ENCODE data around the gene C14orf119. TPM values are rescaled to one million over a fixed set of nuclear protein-coding genes. Genes with fewer than 3 reads are reported as not detected.
A peak's percentile ranks its signal among the peaks of the same experiment; 100 is the strongest.

Gene C14orf119
- total RNA-seq, 1 experiment from 2014 or later, result 22.8 TPM

DNA sequence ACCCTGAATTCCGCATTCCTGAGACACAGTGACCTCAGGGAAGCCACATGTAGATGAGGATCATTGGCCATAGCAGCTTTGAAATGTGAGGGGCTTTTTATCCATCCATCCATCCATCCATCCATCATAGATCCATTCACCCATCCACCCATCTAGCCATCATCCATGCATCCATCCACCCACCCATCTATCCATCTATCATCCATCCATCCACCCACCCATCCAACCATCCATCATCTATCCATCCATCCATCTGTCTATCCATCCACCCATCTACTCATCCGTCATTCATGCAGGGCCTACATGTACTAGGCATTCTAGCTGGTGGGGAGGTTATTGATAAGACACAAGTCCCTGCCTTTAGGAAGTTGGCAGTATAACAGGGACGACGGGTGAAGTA, 51.7 kb downstream of the C14orf119 start:
- Histone ChIP-seq H3K9me3 (no peaks in the 10 kb centered on the region), H3K27me3 (no peaks in the 10 kb centered on the region), H3K36me3 (no peaks in the 10 kb centered on the region), H3K4me3 (no peak overlapping the region)
- no peak for DNase-seq

DNA sequence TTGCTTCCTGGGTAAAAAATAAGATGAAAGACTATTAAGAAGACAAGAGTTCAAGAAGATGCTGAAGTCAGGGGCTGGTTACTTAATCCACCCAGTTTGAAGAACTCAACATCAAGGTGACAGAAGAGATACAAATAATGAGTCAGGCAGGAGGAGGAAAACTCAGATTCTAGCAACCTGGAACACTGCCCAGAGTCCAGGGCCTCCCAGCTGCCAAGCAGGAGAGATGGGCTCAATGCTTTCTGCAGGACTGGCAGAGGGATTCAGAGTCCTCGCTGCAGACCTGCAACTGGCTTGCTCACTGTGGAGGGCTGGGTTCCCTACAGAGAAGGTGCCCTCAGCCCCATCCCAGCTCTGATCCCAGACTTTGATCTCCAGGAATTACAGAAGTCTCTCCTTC, 52.4 kb downstream of the C14orf119 start:
- Histone ChIP-seq H3K4me3 (no peak overlapping the region), H3K9me3 (no peaks in the 10 kb centered on the region), H3K27me3 (no peaks in the 10 kb centered on the region), H3K36me3 (no peaks in the 10 kb centered on the region)
- DNase-seq, result peak; percentile 35

DNA sequence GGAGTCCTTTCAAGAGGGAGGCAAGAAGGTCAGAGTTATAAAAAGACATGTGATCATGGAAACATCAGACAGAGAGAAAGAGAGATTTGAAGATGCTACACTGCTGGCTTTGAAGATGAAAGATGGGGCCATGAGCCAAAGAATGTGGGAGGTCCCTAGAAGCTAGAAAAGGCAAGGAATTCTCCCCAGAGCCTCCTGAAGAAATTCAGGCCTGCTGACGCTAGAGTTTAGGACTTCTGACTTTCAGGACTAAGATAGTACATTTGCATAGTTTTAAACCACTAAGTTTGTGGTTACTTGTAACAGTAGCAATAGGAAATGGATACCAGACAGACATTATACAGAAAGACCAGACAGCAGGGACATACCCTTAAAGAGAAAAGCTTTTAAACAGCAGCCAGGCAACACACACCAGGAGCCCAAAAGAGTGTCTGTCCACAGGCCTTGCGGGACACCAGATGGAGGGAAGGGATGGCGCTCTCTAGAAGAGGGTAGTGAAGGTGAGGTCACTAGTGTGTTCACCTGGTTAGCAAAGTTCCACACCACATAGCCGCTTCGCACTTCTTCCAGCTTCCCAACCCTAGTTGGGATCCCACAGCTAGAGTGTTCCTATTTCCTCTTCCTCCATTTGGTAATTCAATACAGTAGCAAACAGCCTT, 53.4 kb downstream of the C14orf119 start:
- Histone ChIP-seq H3K4me3 (no peak overlapping the region), H3K27me3 (no peaks in the 10 kb centered on the region), H3K36me3 (no peaks in the 10 kb centered on the region), H3K9me3 (no peaks in the 10 kb centered on the region)
- DNase-seq, result no peak

DNA sequence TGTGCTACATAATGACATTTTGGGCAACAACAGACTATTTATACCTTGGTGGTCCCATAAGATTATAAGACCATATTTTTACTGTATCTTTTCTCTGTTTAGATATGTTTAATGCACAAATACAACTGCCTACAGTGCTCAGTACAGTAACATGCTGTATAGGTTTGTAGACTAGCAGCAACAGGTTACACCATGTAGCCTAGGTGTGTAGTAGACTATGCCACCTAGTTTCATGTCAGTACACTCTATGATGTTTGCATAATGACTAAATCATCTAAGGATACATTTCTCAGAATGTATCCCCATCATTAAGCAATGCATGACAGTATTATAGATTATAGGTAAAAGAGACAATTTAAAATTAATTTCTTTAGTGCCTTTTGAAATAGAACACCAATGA, 54.4 kb downstream of the C14orf119 start:
- H3K9me3 ChIP-seq, result no peaks in the 10 kb centered on the region
- no peak for DNase-seq
- H3K36me3 ChIP-seq, result no peaks in the 10 kb centered on the region
- no peaks in the 10 kb centered on the region for H3K27me3 ChIP-seq
- no peak overlapping the region for H3K4me3 ChIP-seq

Other genes with a start within 250 kb of the C14orf119 start
- gene LRP10, start 223.8 kb upstream of the C14orf119 start, total RNA-seq (2014; rRNA removed; shearing (Covaris generic); ENCODE audit: low replicate concordance), result 6.4 and 21.9 TPM in 2 replicates
- gene REM2, start 212.3 kb upstream of the C14orf119 start, total RNA-seq (2014; rRNA removed; shearing (Covaris generic); ENCODE audit: low replicate concordance), result not detected in 2 replicates
- 25.4 and 27.8 TPM in 2 replicates for gene RBM23, start 176.4 kb upstream of the C14orf119 start, total RNA-seq (2014; rRNA removed; shearing (Covaris generic); ENCODE audit: low replicate concordance)
- 99.2 and 100 TPM in 2 replicates for gene PRMT5, start 166.1 kb upstream of the C14orf119 start, total RNA-seq (2014; rRNA removed; shearing (Covaris generic); ENCODE audit: low replicate concordance)
- gene HAUS4, start 138.4 kb upstream of the C14orf119 start, total RNA-seq (2014; rRNA removed; shearing (Covaris generic); ENCODE audit: low replicate concordance), result 41.3 and 76.1 TPM in 2 replicates
- gene AJUBA, start 113.0 kb upstream of the C14orf119 start, total RNA-seq (2014; rRNA removed; shearing (Covaris generic); ENCODE audit: low replicate concordance), result 60.8 and 69.6 TPM in 2 replicates
- 3.7 and 12.3 TPM in 2 replicates for gene C14orf93, start 85.4 kb upstream of the C14orf119 start, total RNA-seq (2014; rRNA removed; shearing (Covaris generic); ENCODE audit: low replicate concordance)
- 170 and 273 TPM in 2 replicates for gene PSMB5, start 60.6 kb upstream of the C14orf119 start, total RNA-seq (2014; rRNA removed; shearing (Covaris generic); ENCODE audit: low replicate concordance)
- gene PSMB11, start 53.3 kb upstream of the C14orf119 start, total RNA-seq (2014; rRNA removed; shearing (Covaris generic); ENCODE audit: low replicate concordance), result not detected in 2 replicates
- gene CDH24, start 38.0 kb upstream of the C14orf119 start, total RNA-seq (2014; rRNA removed; shearing (Covaris generic); ENCODE audit: low replicate concordance), result 1.4 and 1.9 TPM in 2 replicates
- gene ACIN1, start 369 bp upstream of the C14orf119 start, total RNA-seq (2014; rRNA removed; shearing (Covaris generic); ENCODE audit: low replicate concordance), result 39.7 and 52.2 TPM in 2 replicates
- gene CIROP, start 9.5 kb downstream of the C14orf119 start, total RNA-seq (2014; rRNA removed; shearing (Covaris generic); ENCODE audit: low replicate concordance), result not detected in 2 replicates
- not detected in 2 replicates for gene CEBPE, start 23.8 kb downstream of the C14orf119 start, total RNA-seq (2014; rRNA removed; shearing (Covaris generic); ENCODE audit: low replicate concordance)
- gene SLC7A8, start 88.2 kb downstream of the C14orf119 start, total RNA-seq (2014; rRNA removed; shearing (Covaris generic); ENCODE audit: low replicate concordance), result 0.13 and 8.4 TPM in 2 replicates
- gene RNF212B, start 142.4 kb downstream of the C14orf119 start, total RNA-seq (2014; rRNA removed; shearing (Covaris generic); ENCODE audit: low replicate concordance), result not detected in 2 replicates
- gene HOMEZ, start 190.6 kb downstream of the C14orf119 start, total RNA-seq (2014; rRNA removed; shearing (Covaris generic); ENCODE audit: low replicate concordance), result 0.76 and 1.4 TPM in 2 replicates
- gene PPP1R3E, start 207.4 kb downstream of the C14orf119 start, total RNA-seq (2014; rRNA removed; shearing (Covaris generic); ENCODE audit: low replicate concordance), result 0.30 TPM in 1 of 2 replicates, not detected in the other
- 7.1 and 10.7 TPM in 2 replicates for gene BCL2L2, start 211.3 kb downstream of the C14orf119 start, total RNA-seq (2014; rRNA removed; shearing (Covaris generic); ENCODE audit: low replicate concordance)
- 48.3 and 89.9 TPM in 2 replicates for gene PABPN1, start 226.0 kb downstream of the C14orf119 start, total RNA-seq (2014; rRNA removed; shearing (Covaris generic); ENCODE audit: low replicate concordance)

Data from MG63 (cell line).